A549 treated with AZD2906 at 1 μM for 4 hours (cell line): ENCODE results near the gene GTF2IRD2. TPM values are rescaled to one million over a fixed set of nuclear protein-coding genes. Genes with fewer than 3 reads are reported as not detected.

Source experiments
- total RNA-seq: library from RNA; stranded (reverse); fragments of 200-300 nt; extraction: Qiagen RNA extraction; gene quantifications from 5 replicates; pipeline ENCODE4 v1.2.3, GENCODE V29; 2022

GTF2IRD2 gene
- 4.1 to 8.9 TPM (median 7.2 TPM) in 5 replicates for total RNA-seq

GRCh38 chr7:74850833-74851721 lies at the start of gene GTF2IRD2:
TSS of gene GTF2IRD2 (minus strand) at chr7:74851605. CDS start at chr7:74836378, 15,227 bp downstream.

GRCh38 chr7:74773760-74774750 lies 77.3 kb downstream of the GTF2IRD2 start, which contains the start of gene NCF1:
TSS of gene NCF1 (plus strand) at chr7:74774011. CDS start at chr7:74774032, 21 bp downstream.

Other genes with a start within 250 kb of the GTF2IRD2 start
- 77.7 to 93.7 TPM (median 87.5 TPM) in 5 replicates for gene GTF2I, start 193.9 kb downstream of the GTF2IRD2 start, total RNA-seq
- 0.16 to 0.39 TPM (median 0.27 TPM) in 5 replicates for gene NCF1, start 77.6 kb downstream of the GTF2IRD2 start, total RNA-seq
- gene CASTOR2, start 113.1 kb upstream of the GTF2IRD2 start, total RNA-seq: 3.4 to 4.7 TPM (median 4.4 TPM) in 5 replicates
- gene RCC1L, start 222.2 kb upstream of the GTF2IRD2 start, total RNA-seq: 60.0 to 70.6 TPM (median 67.6 TPM) in 5 replicates
- gene GTF2IRD2B, start 241.0 kb upstream of the GTF2IRD2 start, total RNA-seq: 7.9 to 14.5 TPM (median 11.9 TPM) in 5 replicates